ENCODE results near the gene LDAH.

Gene LDAH

GRCh38 chr2:20771299-20771698 lies 51.6 kb downstream of the LDAH start:
- no peak for DNase-seq

- no peak for DNase-seq
Observed at GRCh38 chr2:20766798-20767644, 55.9 kb downstream of the LDAH start.

GRCh38 chr2:20766213-20766612 lies 56.7 kb downstream of the LDAH start:
- no peak for DNase-seq

GRCh38 chr2:20762945-20763683 lies 59.8 kb downstream of the LDAH start:
- DNase-seq, result no peak

GRCh38 chr2:20759487-20759886 lies 63.4 kb downstream of the LDAH start:
- DNase-seq, result no peak

- no peak for DNase-seq
Observed at GRCh38 chr2:20758997-20759396, 63.9 kb downstream of the LDAH start.

- DNase-seq, result no peak
Observed at GRCh38 chr2:20757405-20758090, 65.4 kb downstream of the LDAH start.

- DNase-seq, result no peak
Observed at GRCh38 chr2:20755132-20755800, 67.6 kb downstream of the LDAH start.

GRCh38 chr2:20752293-20752692 lies 70.6 kb downstream of the LDAH start:
- no peak for DNase-seq

GRCh38 chr2:20747317-20747716 lies 75.6 kb downstream of the LDAH start:
- no peak for DNase-seq

GRCh38 chr2:20745924-20746555 lies 76.9 kb downstream of the LDAH start:
- no peak for DNase-seq

GRCh38 chr2:20744366-20745335 lies 78.2 kb downstream of the LDAH start:
- DNase-seq, result no peak

GRCh38 chr2:20738772-20739171 lies 84.1 kb downstream of the LDAH start:
- DNase-seq, result no peak

GRCh38 chr2:20737505-20737904 lies 85.4 kb downstream of the LDAH start:
- DNase-seq, result no peak

- DNase-seq, result no peak
Observed at GRCh38 chr2:20728114-20728758, 94.7 kb downstream of the LDAH start.

GRCh38 chr2:20726913-20727312 lies 96.0 kb downstream of the LDAH start:
- no peak for DNase-seq

- DNase-seq, result no peak
Observed at GRCh38 chr2:20725782-20726181, 97.1 kb downstream of the LDAH start.

- DNase-seq, result no peak
Observed at GRCh38 chr2:20724500-20725053, 98.3 kb downstream of the LDAH start.

GRCh38 chr2:20723543-20723942 lies 99.4 kb downstream of the LDAH start:
- DNase-seq, result no peak

- no peak for DNase-seq
Observed at GRCh38 chr2:20722592-20723240, 100.2 kb downstream of the LDAH start.

All from CD4-positive, alpha-beta T cell treated with Interleukin-21 for 1 hour (primary cell).